ENCODE data around the gene IPO13.

- TF ChIP-seq CTCF (IDR thresholded peaks at IDR 0.05; ENCODE audit: poor library complexity) (no peak), EZH2phosphoT487 (IDR thresholded peaks at IDR 0.05; ENCODE audit: low read depth, severe bottlenecking, unreplicated experiment) (no peak)
Measured at GRCh38 chr1:43987159-43987902, 40.6 kb downstream of the IPO13 start.

Measured in hepatocyte (in vitro differentiated cells).